GM18511 (cell line): ENCODE measurements around the gene DDR1.
A peak's percentile ranks its signal among the peaks of the same experiment; 100 is the strongest.

Source experiments
- ATAC-seq: cut with Tn5 transposase; IDR thresholded peaks from one replicate; pipeline ENCODE4 v1.9.1; 2021; ENCODE audit warnings: mild to moderate bottlenecking, moderate library complexity; ENCODE audit not compliant: unreplicated experiment

The DDR1 gene

DNA sequence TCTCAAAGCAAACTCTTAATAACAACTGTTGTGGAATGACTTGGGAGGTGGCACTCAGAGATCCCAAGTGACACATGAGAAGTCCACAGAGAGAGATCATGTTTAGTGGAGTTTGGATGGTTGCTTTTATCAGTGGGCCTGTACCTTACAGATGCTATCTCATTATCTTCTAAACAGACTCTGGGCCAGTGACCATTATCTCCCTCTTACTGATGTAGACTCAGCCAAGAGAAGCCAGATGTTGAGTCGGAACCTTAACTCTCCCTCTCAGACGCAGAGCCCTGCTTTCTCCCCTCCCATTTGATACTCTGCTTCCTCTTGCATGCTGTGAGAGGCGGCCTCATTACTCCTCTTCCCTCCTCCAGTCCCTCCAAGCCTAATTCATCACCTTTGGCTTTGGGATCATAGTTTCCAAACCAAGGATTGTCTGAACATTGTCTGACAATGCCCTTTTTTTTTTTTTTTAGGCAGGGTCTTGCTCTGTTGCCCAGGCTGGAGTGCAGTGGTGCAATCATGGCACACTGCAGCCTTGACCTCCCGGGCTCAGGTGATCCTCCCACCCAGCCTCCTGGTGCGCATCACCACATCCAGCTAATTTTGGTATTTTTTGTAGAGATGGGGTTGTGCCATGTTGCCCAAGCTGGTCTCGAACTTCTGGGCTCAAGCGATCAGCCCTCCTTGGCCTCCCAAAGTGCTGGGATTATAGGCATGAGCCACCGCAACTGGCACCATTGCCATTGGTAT is 4.5 kb upstream of the DDR1 start:
- no peak for ATAC-seq

DNA sequence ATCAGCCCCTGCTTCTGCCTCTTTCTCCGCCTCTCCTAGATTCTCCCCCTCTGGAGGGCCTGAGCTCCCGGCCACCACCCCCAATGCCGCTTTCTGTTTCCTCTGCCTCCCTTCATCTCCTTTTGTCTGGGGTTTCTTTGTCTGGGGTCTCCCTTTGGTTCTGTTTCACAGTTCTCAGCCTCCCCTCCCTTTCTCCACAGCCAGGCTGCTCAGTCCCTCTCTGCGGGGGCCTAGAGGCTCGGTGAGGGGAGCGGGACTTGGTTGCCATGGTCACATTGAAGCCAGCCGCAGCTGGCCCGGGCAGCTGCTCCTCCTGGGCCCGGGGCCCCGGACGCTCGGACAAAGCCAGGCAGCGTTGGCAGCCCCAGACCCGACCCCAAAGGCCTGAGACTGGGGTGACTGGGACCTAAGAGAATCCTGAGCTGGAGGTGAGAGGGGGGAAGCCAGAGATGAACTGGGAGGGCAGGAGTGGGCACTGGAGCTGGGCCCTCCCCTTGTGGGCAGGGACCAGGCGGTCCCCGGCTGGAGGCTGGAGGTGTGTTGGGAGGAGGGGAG is 3.5 kb upstream of the DDR1 start:
- no peak for ATAC-seq

DNA sequence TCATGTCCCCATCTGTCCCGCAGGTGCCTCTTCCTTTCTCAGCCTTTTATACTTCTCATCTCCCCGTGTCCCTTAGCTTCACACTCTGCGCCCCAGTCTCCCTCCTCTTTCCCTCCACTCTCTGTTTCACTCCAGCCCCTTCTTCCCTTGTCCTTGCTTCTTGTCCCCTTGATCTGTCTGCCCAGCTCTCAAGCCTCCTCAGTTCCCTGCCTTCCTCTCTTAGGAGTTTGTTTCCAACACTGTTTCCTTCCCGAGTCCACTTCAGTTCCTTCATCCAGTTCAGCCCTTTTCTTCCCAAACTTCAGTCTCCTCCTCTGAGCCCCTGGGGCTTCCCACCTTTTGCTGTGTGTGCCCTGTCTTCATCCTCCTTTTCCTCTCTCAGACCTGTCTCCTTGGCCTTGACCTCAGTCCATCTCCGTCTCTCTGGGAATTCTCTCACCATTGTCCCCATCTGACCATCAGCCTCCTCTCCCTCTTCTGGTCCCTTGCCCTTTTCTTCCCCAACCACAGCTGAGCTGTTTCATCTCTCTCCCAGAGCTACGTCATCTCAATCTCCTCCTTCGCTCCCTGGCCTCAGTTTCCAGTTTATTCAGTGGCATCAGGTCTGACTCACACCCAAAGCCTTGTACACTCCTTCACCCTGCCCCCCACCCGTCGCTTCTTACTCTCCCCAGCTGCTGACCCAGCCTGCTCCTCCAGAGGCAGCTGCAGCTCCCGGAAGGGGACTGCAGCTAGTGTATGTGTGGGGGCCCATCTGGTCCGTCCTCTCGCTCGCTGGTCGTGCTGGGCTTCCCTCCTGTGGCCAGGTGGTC is 2.7 kb upstream of the DDR1 start:
- ATAC-seq: no peak

DNA sequence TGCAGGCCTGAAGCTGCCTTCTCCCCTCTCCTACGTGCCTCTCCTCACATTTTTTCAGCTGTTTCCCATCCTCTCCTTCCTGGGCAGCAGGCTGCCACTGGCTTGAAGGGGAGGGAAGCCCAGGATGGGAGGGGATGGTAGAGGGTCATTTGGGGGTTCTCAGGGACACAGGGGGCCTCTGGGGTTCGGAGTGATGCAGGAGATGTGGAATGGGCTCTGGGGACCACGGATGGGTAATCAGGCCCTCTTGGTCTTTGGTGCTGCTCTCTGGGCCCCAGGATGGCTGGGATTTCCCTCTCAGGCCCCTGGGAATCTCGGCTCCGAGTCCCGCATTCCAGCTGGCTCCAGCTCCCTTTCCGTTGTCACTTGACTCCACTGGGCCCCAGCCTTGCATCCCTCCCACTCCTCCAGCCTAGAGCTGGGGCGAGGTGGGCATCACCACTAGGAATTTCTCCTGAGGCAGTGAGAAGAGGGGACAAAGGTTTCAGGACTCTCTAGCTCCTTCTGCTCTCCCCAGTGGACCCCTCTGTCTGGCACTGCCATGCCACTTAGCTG is 2.0 kb upstream of the DDR1 start:
- ATAC-seq: no peak

DNA sequence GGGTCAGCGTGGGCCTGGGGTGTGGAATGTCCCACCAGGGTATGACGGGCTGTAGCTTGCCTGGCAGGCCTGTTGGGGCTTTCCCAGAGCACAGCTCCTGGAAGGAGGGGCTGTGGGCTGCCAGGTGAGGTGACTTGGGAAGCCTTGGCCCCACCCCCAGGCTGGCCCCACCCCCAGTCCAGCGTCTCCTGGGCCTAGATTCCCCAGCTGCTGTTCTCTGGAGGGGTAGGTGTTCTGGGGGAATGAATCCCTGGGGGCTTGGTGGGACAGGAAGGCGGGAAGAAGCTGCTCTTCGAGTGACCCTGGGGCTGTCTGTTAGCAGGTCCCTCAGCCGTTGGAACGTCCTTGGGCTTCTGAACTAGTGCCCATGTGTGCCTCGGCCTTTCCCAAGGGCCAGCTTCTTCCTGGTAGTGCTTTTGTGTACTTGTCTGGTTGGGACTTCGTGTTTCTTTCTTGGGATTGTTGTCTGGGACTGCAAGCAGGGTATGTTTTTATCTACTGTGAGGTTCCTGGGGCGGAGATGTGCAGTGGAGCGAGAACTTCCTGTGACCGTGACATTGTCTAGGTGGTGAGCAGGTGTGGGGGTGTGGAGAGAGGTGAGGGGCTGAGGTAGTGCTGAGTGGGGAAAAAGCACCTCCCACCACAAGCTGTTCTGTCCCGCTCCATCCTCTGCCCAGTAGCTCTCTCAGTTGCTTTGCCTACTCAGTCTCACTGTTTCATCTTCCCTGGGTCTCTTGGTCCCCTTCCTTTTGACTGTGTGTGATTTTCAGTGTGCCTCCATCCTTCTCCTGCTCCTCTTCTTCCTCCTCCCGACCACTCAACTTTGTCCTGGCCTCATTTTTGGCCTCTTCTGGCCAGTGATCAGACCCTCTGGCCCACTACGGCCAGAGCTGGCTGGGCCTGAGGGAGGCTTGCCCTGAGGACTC is 1.3 kb upstream of the DDR1 start:
- peak; percentile 47 for ATAC-seq

DNA sequence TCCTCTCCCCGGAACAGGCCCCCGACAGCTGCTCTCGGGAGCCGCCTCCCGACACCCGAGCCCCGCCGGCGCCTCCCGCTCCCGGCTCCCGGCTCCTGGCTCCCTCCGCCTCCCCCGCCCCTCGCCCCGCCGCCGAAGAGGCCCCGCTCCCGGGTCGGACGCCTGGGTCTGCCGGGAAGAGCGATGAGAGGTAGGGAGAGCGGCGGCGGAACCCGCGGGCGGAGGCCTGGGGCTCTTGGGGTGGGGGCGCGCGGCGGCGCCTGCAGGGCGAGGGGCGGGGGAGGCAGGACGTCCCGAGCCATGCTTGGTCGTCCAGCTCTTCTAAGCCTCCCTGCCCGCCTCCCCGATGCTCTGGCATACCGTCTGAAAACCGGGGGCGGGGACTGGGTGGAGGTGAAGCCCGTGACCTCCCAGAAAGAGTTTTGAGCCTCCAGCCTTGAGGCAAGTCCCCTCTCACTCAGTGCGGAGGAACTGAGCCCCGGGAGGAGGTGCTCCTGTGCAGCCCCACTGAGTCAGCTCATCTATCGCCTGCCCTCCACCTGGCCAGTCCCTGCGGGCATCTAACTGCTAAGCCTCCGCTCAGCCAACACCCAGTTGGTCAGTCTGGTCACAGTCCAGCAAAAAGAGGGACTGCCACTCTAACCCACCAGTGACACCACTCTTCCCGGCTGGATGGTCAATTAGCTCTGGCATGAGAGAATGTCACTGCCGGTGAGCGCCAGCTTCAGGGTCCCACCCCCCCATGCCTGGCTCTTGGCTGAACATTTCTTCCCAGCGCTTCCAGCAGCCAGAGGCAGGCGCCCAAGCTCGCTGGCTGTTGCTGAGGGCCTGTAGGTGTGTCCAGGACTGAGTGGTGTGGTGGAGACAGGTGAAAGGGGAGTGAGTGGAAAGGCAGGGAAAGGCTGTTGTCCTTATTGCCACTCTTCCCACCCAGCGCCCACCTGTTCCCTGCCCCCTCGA is 482 bp downstream of the DDR1 start:
- ATAC-seq: no peak

DNA sequence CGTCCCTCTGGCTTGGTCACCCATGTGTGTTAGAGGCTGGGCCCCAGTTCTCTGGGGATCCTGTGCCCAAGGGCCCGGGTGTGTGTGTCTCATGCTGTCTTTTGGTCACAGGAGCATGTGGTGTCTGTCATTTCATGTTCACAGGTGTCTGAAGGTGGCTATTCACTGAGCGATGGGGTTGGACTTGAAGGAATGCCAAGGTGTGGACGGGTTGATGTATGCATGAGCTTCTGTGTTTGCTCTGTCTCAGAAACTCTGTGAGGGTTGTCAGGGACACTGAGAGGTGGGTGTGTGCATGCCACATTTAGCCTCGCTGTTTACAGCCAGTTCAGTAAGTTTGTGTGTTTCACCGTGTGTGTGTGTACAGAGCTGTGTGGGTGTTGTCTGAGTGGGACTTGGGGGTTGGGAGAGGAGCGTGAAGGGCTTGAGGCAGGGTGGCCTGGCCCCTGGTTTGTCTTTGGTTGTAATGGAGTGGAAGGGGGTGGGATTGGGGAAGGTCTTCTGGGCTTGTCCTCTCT is 1.2 kb downstream of the DDR1 start:
- no peak for ATAC-seq

DNA sequence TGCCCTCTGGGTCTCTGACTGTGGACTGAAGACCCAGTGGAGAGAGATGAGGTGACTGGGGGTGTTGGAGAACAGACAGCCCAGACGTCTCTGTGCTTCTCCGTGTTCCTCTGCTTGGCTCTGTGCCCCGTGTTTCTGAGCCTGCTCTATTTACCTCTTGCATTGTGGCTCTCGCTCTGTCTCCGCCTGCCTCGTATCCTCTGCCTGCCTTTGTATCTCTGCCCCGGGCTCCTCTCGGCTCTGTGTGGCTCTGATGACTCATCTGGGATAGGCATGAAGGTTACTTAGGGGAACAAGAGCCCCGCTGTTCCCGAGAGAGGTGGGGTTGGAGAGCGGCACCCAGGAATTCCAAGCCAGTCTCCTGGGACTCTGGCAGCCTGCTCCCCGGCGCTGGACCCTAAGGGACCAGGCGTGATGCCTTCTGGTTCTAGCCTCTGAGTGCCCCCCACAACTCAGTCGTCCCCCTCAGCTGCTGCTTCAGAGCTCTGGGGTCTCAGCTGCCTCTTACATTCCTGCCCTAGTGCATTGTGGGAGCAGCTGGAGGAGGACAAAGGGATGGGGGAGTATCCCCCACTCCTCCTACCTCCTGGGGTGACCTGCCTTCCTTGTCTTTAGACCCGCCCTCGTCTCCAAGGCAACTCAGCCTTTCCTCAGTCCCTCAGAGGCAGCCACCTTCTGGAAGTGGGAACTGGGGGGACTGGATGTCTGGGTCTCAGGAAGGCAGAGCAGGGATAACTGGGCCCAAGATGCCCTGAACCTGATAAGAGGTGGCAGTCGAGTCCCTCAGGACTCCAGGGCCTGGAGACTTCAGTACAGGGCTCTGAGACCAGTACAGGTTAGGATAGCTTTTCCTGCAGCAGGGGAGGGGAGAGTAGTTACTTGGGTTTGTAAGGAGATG is 1.9 kb downstream of the DDR1 start:
- ATAC-seq: no peak

DNA sequence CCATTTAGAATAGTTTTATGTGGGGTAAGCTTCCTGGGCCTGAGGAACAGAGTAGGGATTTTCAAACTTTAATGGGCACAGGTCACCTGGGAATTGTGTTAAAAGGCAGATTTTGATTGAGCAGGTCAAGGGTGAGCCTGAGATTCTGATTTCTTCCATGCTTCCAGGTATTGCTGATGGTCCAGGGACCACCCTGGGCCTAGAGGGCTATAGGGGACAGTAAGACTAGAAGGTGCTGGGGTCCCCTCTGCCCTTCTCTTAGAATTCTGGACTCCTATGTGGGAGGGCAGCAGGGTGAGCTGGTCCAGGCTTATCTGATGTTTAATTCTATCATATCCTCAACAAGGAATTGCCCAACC is 2.6 kb downstream of the DDR1 start:
- no peak for ATAC-seq

DNA sequence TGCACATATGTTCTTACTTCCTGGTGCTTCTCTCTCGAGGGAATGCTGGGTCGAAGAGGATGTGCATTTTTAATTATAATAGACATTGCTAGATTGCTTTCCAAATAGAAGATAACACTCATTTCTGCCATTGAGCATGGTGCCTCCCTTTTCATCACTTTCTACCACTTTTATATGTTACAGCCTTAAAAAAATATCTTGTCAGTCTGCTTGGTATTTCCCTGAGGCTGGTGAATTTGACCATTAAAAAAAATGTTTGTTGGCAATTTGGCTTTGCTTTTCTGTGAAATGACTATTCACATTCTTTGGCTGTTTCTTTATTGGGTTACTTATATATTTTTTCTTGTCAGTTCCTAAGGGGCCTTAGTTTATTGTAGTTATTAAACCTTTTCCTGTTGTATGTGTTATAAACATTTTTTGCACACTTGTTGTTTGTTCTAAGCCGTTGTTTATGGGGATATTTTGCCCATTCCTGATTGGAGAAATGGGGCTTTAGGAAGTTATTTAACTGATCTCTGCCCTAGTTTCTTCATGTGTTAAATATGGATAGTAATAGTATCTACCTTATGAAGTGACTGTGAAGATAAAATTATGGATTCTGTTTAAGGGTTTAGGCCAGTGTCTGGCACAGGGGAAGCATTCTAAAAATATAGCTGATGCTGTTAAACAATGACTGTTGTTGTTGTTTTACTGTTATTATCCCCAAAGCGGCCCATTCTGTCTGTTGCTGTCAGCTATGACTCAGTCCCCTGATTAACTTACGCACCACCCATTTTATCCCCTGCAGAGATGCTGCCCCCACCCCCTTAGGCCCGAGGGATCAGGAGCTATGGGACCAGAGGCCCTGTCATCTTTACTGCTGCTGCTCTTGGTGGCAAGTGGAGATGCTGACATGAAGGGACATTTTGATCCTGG is 3.8 kb downstream of the DDR1 start:
- ATAC-seq: no peak

DNA sequence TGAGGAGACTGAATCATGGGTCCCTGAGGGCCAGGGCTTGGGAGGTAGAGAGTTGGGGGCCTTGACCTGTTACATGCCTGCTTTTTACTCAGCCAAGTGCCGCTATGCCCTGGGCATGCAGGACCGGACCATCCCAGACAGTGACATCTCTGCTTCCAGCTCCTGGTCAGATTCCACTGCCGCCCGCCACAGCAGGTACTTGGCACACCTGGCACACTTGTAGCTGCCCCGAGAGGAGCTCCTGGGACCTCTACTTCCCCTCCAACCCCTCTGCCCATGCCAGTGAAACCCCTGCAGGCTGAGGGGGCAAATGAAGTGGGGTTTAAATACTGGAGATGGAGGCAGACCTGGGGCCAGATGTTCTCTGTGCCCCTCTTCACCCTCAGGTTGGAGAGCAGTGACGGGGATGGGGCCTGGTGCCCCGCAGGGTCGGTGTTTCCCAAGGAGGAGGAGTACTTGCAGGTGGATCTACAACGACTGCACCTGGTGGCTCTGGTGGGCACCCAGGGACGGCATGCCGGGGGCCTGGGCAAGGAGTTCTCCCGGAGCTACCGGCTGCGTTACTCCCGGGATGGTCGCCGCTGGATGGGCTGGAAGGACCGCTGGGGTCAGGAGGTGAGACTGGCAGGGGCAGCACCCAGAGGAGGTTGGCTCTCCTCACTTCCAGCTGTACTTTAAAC is 4.6 kb downstream of the DDR1 start:
- ATAC-seq: no peak

DNA sequence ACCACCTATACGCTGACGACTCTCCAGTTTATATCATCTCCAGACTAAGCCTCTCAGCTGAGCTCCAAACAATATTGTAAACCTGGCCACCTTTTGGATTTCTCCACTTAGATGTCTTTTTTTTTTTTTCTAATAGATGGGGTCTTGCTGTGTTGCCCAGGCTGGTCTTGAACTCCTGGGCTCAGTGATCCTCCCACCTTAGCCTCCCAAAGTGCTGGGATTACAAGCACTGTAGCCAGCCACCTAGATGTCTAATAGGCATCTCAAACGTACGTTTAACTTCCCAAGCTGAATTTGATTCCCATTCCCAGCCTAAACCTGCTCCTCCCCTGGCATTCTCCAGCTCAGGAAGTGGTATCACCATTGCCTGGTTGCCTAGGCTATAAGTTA is 5.2 kb downstream of the DDR1 start:
- ATAC-seq: no peak

DNA sequence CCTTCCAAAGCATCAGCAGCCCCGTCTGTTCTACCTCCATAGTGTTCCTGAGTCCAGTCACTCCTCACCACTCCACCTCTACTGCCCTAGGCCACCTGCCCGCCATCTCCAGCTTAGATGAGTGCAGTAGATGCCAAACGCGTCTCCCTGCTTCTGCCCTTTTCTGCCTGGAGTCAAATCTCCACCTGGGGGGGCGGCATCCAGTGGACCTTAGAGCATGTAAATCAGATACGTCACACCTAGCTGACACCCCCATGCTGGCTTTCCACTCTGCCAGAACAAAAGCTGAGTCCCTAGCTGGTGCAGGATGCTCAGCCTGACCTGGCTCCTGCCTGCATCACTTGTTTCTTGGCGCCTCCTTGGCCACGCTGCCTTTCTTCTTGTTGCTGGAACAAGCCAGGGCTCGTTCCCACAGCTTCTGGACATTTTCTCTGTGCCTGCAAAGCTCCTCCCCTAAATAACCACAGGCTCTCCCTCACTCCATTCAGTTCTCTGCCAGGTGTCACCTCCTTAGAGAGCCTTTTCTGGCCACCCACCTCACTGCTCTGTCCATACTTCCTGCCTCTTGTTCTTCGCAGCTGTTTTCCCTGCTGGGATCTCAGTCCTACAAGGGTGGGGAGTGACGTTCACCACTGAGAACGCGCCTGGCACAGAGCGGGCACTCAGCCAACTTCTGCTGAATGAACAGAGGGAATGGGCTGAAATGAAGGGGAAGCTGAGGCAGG is 5.8 kb downstream of the DDR1 start:
- ATAC-seq: no peak

DNA sequence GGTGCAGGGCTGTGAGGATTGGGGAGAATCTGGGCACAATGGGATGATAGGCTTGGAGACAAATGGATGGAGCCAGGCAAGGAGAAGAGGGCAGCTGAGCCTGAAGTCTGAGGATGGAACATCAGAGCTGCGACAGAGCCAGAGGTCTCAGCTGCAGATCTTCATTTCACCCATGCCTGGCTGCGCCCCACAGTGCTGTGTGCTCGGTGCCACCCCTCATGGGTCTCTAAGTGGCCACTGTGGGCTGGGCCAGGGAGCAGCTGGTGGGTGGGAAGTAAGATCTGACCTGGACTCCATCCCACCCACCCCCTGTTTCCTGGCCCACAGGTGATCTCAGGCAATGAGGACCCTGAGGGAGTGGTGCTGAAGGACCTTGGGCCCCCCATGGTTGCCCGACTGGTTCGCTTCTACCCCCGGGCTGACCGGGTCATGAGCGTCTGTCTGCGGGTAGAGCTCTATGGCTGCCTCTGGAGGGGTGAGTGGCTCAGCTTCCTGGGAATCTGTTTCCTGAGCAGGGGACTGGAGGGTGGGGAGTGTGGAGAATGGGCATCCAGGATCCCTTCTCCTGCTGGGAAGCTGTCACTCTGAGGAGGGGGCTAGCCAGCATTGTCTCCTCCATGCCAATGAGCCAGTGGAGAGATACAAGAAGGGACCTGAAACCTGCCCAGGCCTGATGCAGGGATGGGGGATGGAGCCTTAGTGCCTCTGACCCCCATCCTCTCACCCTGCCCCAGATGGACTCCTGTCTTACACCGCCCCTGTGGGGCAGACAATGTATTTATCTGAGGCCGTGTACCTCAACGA is 6.5 kb downstream of the DDR1 start:
- no peak for ATAC-seq

DNA sequence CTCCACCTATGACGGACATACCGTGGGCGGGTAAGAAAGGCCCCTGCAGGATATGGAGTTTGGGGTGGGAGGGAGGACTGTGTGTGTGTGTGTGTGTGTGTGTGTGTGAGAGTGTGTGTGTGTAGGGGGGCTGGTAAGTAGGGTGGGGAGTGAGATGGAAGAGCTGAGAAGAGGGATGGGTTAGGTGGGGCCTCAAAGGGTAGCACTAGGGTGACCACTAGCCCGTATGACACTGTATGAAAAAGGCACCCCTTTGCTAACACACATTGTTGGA is 7.1 kb downstream of the DDR1 start:
- ATAC-seq: no peak
